Cerebellar cortex (tissue), 1 donor: ENCODE results near the gene APPL1.
"Not testable (repeated sequence)": the region's sequence is repeated elsewhere in the genome, so short reads cannot be mapped to it uniquely, and the experiment has no call there.

Source experiments
- DNase-seq: peaks from one replicate; pipeline ENCODE4 v3.0.0-alpha.2; 2015; ENCODE audit warnings: low spot score

The APPL1 gene

GRCh38 chr3:57274845-57275244 lies 47.3 kb downstream of the APPL1 start:
- DNase-seq = no peak

GRCh38 chr3:57275393-57275792 lies 47.9 kb downstream of the APPL1 start:
- DNase-seq = no peak

- no peak for DNase-seq
Measured at GRCh38 chr3:57278237-57278636, 50.7 kb downstream of the APPL1 start.

GRCh38 chr3:57279685-57280084 lies 52.2 kb downstream of the APPL1 start:
- DNase-seq = no peak

GRCh38 chr3:57281715-57282114 lies 54.2 kb downstream of the APPL1 start:
- DNase-seq = no peak

- no peak for DNase-seq
Measured at GRCh38 chr3:57283334-57283733, 55.8 kb downstream of the APPL1 start.

- no peak for DNase-seq
Measured at GRCh38 chr3:57287205-57287604, 59.7 kb downstream of the APPL1 start.

- no peak for DNase-seq
Measured at GRCh38 chr3:57288403-57288802, 60.9 kb downstream of the APPL1 start.

- DNase-seq = no peak
Measured at GRCh38 chr3:57292159-57292896, 64.8 kb downstream of the APPL1 start, which contains the start of gene ASB14. Gene ASB14 (minus strand): TSS chr3:57292685. CDS start chr3:57292033, 652 bp downstream.

- DNase-seq = no peak
Measured at GRCh38 chr3:57292897-57293526, 65.5 kb downstream of the APPL1 start.

GRCh38 chr3:57298041-57298440 lies 70.5 kb downstream of the APPL1 start:
- no peak for DNase-seq

GRCh38 chr3:57303520-57303919 lies 76.0 kb downstream of the APPL1 start:
- DNase-seq = not testable (repeated sequence)

GRCh38 chr3:57309769-57310360 lies 82.3 kb downstream of the APPL1 start:
- no peak for DNase-seq

- no peak for DNase-seq
Measured at GRCh38 chr3:57314204-57314603, 86.7 kb downstream of the APPL1 start.
